Activated T-helper 1 cell treated with anti-CD3 and anti-CD28 coated beads, Interleukin-12 subunit alpha, Interleukin-12 subunit beta, Interleukin-2, Interleukin-4 antibody, amounts not matched to agents 30 ng/mL and 10 ng/mL and 1 ng/mL, durations not matched to agents 14 hours and 24 hours and 36 hours (primary cell): ENCODE data around the gene CHRNA9. TPM values are rescaled to one million over a fixed set of nuclear protein-coding genes. Genes with fewer than 3 reads are reported as not detected.

Experiments
- DNase-seq: peaks from one replicate; pipeline ENCODE4 v3.0.0; 2021; ENCODE audit warnings: low spot score
- H3K27ac Mint-ChIP-seq: one replicate; pipeline ENCODE4 v1.8.0; 2021; ENCODE audit warnings: mild to moderate bottlenecking, mixed read lengths
- H3K27me3 Mint-ChIP-seq: one replicate; pipeline ENCODE4 v1.8.0; 2022; ENCODE audit warnings: mild to moderate bottlenecking, moderate library complexity, mixed read lengths; ENCODE audit not compliant: insufficient read depth
- H3K36me3 Mint-ChIP-seq: one replicate; pipeline ENCODE4 v1.8.0; 2021; ENCODE audit warnings: low read depth, mixed read lengths
- H3K4me1 Mint-ChIP-seq: one replicate; pipeline ENCODE4 v1.8.0; 2021; ENCODE audit warnings: low read depth, mixed read lengths
- H3K4me3 Mint-ChIP-seq: one replicate; pipeline ENCODE4 v1.8.0; 2021; ENCODE audit warnings: mild to moderate bottlenecking, moderate library complexity, mixed read lengths
- H3K9me3 Mint-ChIP-seq: one replicate; pipeline ENCODE4 v1.8.0; 2021; ENCODE audit warnings: mixed read lengths
- intact Hi-C: fragments of 100-400 bp; cut with micrococcal nuclease; formaldehyde crosslinking; loops from one replicate; pipeline ENCODE4 v1.15.1; 2024
- total RNA-seq: library from RNA; stranded (reverse); gene quantifications from 2 replicates; pipeline ENCODE4 v1.2.3, GENCODE V29; 2022

The CHRNA9 gene
- total RNA-seq, 1 donor from 2014 or later = not detected

- Mint-ChIP-seq H3K27me3 (no peaks in the 10 kb centered on the region), H3K36me3 (no peaks in the 10 kb centered on the region), H3K4me3 (no peak overlapping the region), H3K27ac (no peak overlapping the region), H3K9me3 (no peaks in the 10 kb centered on the region), H3K4me1 (peaks cover 63% of the 10 kb centered on the region)
- DNase-seq = no peak
- intact Hi-C loops = loop anchor here (5.0 to 10.0 kb wide), 2 partner anchors 338 to 960 kb away; partner anchors contain the start of gene PDS5A
Measured at GRCh38 chr4:40314951-40315350, 20.2 kb upstream of the CHRNA9 start.

GRCh38 chr4:40316333-40316781 lies 18.8 kb upstream of the CHRNA9 start:
- Mint-ChIP-seq H3K4me1 (peaks cover 58% of the 10 kb centered on the region), H3K36me3 (no peaks in the 10 kb centered on the region), H3K27me3 (no peaks in the 10 kb centered on the region), H3K9me3 (no peaks in the 10 kb centered on the region), H3K27ac (peak overlapping the region; percentile 99), H3K4me3 (peak overlapping the region; percentile 83)
- intact Hi-C loops = loop anchor here (1.0 to 10.0 kb wide), 14 partner anchors 11 to 962 kb away; partner anchors contain the start of genes LIAS, PDS5A and RPL9
- DNase-seq = peak; percentile 65

GRCh38 chr4:40316782-40317635 lies 18.1 kb upstream of the CHRNA9 start:
- Mint-ChIP-seq H3K4me1 (peaks cover 58% of the 10 kb centered on the region), H3K36me3 (no peaks in the 10 kb centered on the region), H3K4me3 (peak overlapping the region; percentile 83), H3K27me3 (no peaks in the 10 kb centered on the region), H3K27ac (peak overlapping the region; percentile 99), H3K9me3 (no peaks in the 10 kb centered on the region)
- intact Hi-C loops = loop anchor here (1.0 to 10.0 kb wide), 16 partner anchors 8 to 962 kb away; partner anchors contain the start of genes LIAS, PDS5A and RPL9
- DNase-seq = peak; percentile 59

GRCh38 chr4:40317916-40318658 lies 17.0 kb upstream of the CHRNA9 start:
- Mint-ChIP-seq H3K4me3 (no peak overlapping the region), H3K27ac (peak overlapping the region; percentile 66), H3K9me3 (no peaks in the 10 kb centered on the region), H3K36me3 (no peaks in the 10 kb centered on the region), H3K4me1 (peaks cover 50% of the 10 kb centered on the region), H3K27me3 (no peaks in the 10 kb centered on the region)
- DNase-seq = no peak
- intact Hi-C loops = loop anchor here (1.0 to 10.0 kb wide), 6 partner anchors 7 to 963 kb away; partner anchors contain the start of genes LIAS, PDS5A and RPL9

GRCh38 chr4:40321574-40322275 lies 13.4 kb upstream of the CHRNA9 start:
- no peak overlapping the region for H3K4me3 Mint-ChIP-seq
- no peaks in the 10 kb centered on the region for H3K27me3 Mint-ChIP-seq
- H3K36me3 Mint-ChIP-seq = no peaks in the 10 kb centered on the region
- DNase-seq = no peak
- intact Hi-C loops = no loop called here
- no peak overlapping the region for H3K27ac Mint-ChIP-seq
- peaks cover 40% of the 10 kb centered on the region for H3K4me1 Mint-ChIP-seq
- H3K9me3 Mint-ChIP-seq = no peaks in the 10 kb centered on the region

- Mint-ChIP-seq H3K4me3 (no peak overlapping the region), H3K36me3 (no peaks in the 10 kb centered on the region), H3K27ac (no peak overlapping the region), H3K4me1 (peaks cover 31% of the 10 kb centered on the region), H3K9me3 (no peaks in the 10 kb centered on the region), H3K27me3 (no peaks in the 10 kb centered on the region)
- no peak for DNase-seq
- intact Hi-C loops = no loop called here
Measured at GRCh38 chr4:40322811-40323210, 12.3 kb upstream of the CHRNA9 start.

- Mint-ChIP-seq H3K27me3 (no peaks in the 10 kb centered on the region), H3K4me1 (peaks cover 29% of the 10 kb centered on the region), H3K4me3 (no peak overlapping the region), H3K9me3 (no peaks in the 10 kb centered on the region), H3K27ac (no peak overlapping the region), H3K36me3 (no peaks in the 10 kb centered on the region)
- no peak for DNase-seq
- intact Hi-C loops = no loop called here
Measured at GRCh38 chr4:40323866-40324265, 11.3 kb upstream of the CHRNA9 start.

- Mint-ChIP-seq H3K27me3 (no peaks in the 10 kb centered on the region), H3K27ac (no peak overlapping the region), H3K4me3 (no peak overlapping the region), H3K36me3 (no peaks in the 10 kb centered on the region), H3K4me1 (peaks cover 29% of the 10 kb centered on the region), H3K9me3 (no peaks in the 10 kb centered on the region)
- peak; percentile 54 for DNase-seq
- intact Hi-C loops = loop anchor here (1.0 kb wide), 4 partner anchors 8 to 175 kb away; no protein-coding TSS in a partner anchor
Measured at GRCh38 chr4:40325406-40326019, 9.6 kb upstream of the CHRNA9 start.

- peaks cover 16% of the 10 kb centered on the region for H3K4me1 Mint-ChIP-seq
- no peak overlapping the region for H3K4me3 Mint-ChIP-seq
- intact Hi-C loops = no loop called here
- no peak overlapping the region for H3K27ac Mint-ChIP-seq
- no peaks in the 10 kb centered on the region for H3K9me3 Mint-ChIP-seq
- H3K36me3 Mint-ChIP-seq = no peaks in the 10 kb centered on the region
- H3K27me3 Mint-ChIP-seq = no peaks in the 10 kb centered on the region
- no peak for DNase-seq
Measured at GRCh38 chr4:40327340-40327739, 7.8 kb upstream of the CHRNA9 start.

GRCh38 chr4:40328383-40328782 lies 6.8 kb upstream of the CHRNA9 start:
- Mint-ChIP-seq H3K9me3 (peaks cover under 1% of the 10 kb centered on the region), H3K4me3 (no peak overlapping the region), H3K4me1 (peaks cover 16% of the 10 kb centered on the region), H3K27ac (no peak overlapping the region), H3K36me3 (no peaks in the 10 kb centered on the region), H3K27me3 (no peaks in the 10 kb centered on the region)
- DNase-seq = no peak
- intact Hi-C loops = no loop called here

- intact Hi-C loops = no loop called here
- Mint-ChIP-seq H3K36me3 (no peaks in the 10 kb centered on the region), H3K4me1 (peaks cover 7% of the 10 kb centered on the region), H3K9me3 (peaks cover 3% of the 10 kb centered on the region), H3K27me3 (no peaks in the 10 kb centered on the region), H3K27ac (no peak overlapping the region), H3K4me3 (no peak overlapping the region)
- no peak for DNase-seq
Measured at GRCh38 chr4:40329805-40330204, 5.3 kb upstream of the CHRNA9 start.

- no peak overlapping the region for H3K4me3 Mint-ChIP-seq
- H3K27ac Mint-ChIP-seq = no peak overlapping the region
- peaks cover 2% of the 10 kb centered on the region for H3K4me1 Mint-ChIP-seq
- H3K9me3 Mint-ChIP-seq = peaks cover 3% of the 10 kb centered on the region
- intact Hi-C loops = no loop called here
- DNase-seq = no peak
- H3K27me3 Mint-ChIP-seq = no peaks in the 10 kb centered on the region
- no peaks in the 10 kb centered on the region for H3K36me3 Mint-ChIP-seq
Measured at GRCh38 chr4:40330536-40330935, 4.6 kb upstream of the CHRNA9 start.
